ENCODE data around the gene FUT6.

The FUT6 gene

DNA sequence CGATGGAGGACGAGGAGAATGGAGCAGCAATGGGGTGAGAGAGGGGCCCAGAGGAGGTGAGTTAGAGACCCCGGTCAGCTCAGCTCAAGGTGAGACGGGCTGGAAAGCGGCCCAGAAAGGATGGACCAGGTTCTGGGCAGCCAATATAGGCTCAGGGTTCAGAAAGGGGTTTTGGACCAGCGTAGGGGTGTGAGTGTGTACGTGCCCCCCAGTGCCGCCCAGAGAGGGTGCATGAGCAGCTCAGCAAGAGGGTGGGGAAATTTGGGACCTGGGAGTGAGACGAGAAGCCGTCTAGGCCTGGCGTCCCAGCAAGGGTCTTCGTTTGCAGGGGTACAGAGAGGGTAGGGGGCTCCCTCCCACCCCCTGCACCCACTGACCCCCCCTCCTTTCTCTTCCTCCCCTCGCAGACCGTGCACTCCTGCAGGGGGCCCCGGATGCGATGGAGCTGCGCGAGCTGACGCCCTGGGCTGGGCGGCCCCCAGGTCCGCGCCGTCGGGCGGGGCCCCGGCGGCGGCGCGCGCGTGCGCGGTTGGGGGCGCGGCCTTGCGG lies 12.1 kb downstream of the FUT6 start:
- peak overlapping the region; percentile 70 for H3K4me3 ChIP-seq (ENCODE audit: low read length)
- no peaks in the 10 kb centered on the region for H3K9me3 ChIP-seq (ENCODE audit: insufficient read depth, low read length)
- H3K9ac ChIP-seq (ENCODE audit: low read length) = peak overlapping the region; percentile 24; the same call in 1 of the 2 replicates
- no peak overlapping the region for H3K27ac ChIP-seq (ENCODE audit: low read length)
- H4K20me1 ChIP-seq (ENCODE audit: insufficient read depth, low read length) = no peaks in the 10 kb centered on the region
- peak overlapping the region; percentile 34 for H3K4me2 ChIP-seq (ENCODE audit: low read length)
- H3K4me1 ChIP-seq (ENCODE audit: low read length) = peaks cover 11% of the 10 kb centered on the region
- no peaks in the 10 kb centered on the region for H3K79me2 ChIP-seq (ENCODE audit: low read length)
- H3K36me3 ChIP-seq (replicated peaks; ENCODE audit: low read depth, low read length) = no peaks in the 10 kb centered on the region
- TF ChIP-seq EZH2phosphoT487 (IDR thresholded peaks at IDR 0.05; ENCODE audit: low read depth) = no peak
- TF ChIP-seq, protein P1, sequence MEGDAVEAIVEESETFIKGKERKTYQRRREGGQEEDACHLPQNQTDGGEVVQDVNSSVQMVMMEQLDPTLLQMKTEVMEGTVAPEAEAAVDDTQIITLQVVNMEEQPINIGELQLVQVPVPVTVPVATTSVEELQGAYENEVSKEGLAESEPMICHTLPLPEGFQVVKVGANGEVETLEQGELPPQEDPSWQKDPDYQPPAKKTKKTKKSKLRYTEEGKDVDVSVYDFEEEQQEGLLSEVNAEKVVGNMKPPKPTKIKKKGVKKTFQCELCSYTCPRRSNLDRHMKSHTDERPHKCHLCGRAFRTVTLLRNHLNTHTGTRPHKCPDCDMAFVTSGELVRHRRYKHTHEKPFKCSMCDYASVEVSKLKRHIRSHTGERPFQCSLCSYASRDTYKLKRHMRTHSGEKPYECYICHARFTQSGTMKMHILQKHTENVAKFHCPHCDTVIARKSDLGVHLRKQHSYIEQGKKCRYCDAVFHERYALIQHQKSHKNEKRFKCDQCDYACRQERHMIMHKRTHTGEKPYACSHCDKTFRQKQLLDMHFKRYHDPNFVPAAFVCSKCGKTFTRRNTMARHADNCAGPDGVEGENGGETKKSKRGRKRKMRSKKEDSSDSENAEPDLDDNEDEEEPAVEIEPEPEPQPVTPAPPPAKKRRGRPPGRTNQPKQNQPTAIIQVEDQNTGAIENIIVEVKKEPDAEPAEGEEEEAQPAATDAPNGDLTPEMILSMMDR (IDR thresholded peaks at IDR 0.05; ENCODE audit: low read depth, low read length) = no peak
- H3K27me3 ChIP-seq (ENCODE audit: low read depth, low read length) = no peaks in the 10 kb centered on the region
- H2AFZ ChIP-seq (ENCODE audit: low read depth, low read length) = no peak overlapping the region

DNA sequence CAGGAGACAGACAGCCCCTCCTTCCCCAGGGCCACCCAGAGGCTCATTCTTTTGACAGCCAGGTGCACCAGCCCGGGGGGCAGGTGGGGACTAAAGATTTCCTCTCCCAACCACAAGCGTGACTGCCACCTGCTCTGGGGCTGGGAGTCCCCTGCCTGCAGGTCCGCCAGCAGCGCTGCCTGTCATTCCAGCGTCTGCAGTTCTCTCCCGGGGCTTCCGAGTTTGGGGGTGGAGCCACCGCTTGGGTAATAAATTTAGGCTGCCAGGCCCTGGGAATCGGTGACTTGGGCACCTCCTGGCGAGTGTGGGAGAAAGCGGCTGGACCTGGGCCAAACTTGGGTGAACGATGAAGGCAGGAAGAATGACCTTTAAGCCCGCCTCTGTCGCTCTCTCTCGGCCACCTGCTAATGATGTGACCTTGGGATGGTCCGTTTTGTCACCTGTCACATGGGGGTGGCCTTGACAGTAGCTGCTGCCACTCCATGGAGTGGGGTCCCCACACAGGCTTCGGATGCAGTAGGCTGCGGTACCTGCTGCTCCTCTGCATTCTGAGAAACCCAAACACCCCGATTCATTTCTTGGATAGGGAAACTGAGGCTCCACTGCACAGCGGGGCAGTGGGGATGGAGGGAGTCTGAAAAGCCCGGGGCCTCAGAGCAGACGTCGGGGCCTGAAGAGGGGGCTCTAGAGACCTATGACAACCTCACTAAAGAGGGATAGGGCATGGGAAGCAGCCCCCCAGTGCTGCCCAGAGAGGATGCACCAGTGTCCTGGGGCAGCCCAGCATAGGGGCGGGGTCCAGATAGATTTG lies 12.8 kb downstream of the FUT6 start:
- H3K4me3 ChIP-seq (ENCODE audit: low read length) = peak overlapping the region; percentile 70
- H3K27ac ChIP-seq (ENCODE audit: low read length) = no peak overlapping the region
- no peak overlapping the region for H3K9ac ChIP-seq (ENCODE audit: low read length)
- TF ChIP-seq EZH2phosphoT487 (IDR thresholded peaks at IDR 0.05; ENCODE audit: low read depth) = no peak
- TF ChIP-seq, protein P1 (IDR thresholded peaks at IDR 0.05; ENCODE audit: low read depth, low read length) = no peak
- peak overlapping the region; percentile 34 for H3K4me2 ChIP-seq (ENCODE audit: low read length)
- peak overlapping the region; percentile 57 for H2AFZ ChIP-seq (ENCODE audit: low read depth, low read length)
- peaks cover 11% of the 10 kb centered on the region for H3K4me1 ChIP-seq (ENCODE audit: low read length)
- H3K9me3 ChIP-seq (ENCODE audit: insufficient read depth, low read length) = no peaks in the 10 kb centered on the region
- H3K79me2 ChIP-seq (ENCODE audit: low read length) = no peaks in the 10 kb centered on the region
- no peaks in the 10 kb centered on the region for H4K20me1 ChIP-seq (ENCODE audit: insufficient read depth, low read length)
- no peaks in the 10 kb centered on the region for H3K36me3 ChIP-seq (replicated peaks; ENCODE audit: low read depth, low read length)
- H3K27me3 ChIP-seq (ENCODE audit: low read depth, low read length) = no peaks in the 10 kb centered on the region

DNA sequence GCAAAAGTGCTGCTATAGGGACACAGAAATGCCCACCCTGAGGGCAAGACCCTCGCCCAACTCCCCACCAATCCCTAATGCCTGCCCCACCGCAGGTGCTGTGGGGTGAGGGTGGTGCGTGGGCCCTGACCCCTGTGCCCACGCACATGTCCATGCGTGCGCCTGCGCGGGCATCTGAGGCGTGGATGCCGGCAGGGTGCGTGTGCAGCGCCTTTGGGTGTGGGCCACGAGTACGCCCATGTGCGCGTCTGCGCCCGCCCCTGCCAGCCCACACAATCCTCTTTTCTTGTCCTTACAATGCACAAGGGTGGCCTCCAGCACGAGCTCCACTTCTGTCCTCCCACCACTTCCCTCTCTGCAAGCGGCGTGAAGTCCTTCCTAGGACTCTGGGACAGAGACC lies 14.3 kb downstream of the FUT6 start:
- H3K4me1 ChIP-seq (ENCODE audit: low read length) = peaks cover 11% of the 10 kb centered on the region
- H3K9ac ChIP-seq (ENCODE audit: low read length) = no peak overlapping the region
- no peak overlapping the region for H3K27ac ChIP-seq (ENCODE audit: low read length)
- H2AFZ ChIP-seq (ENCODE audit: low read depth, low read length) = no peak overlapping the region
- H3K4me2 ChIP-seq (ENCODE audit: low read length) = no peak overlapping the region
- no peak overlapping the region for H3K4me3 ChIP-seq (ENCODE audit: low read length)
- no peaks in the 10 kb centered on the region for H3K79me2 ChIP-seq (ENCODE audit: low read length)
- H3K36me3 ChIP-seq (replicated peaks; ENCODE audit: low read depth, low read length) = no peaks in the 10 kb centered on the region
- no peaks in the 10 kb centered on the region for H4K20me1 ChIP-seq (ENCODE audit: insufficient read depth, low read length)
- no peak for TF ChIP-seq EZH2phosphoT487 (IDR thresholded peaks at IDR 0.05; ENCODE audit: low read depth)
- TF ChIP-seq, protein P1 (IDR thresholded peaks at IDR 0.05; ENCODE audit: low read depth, low read length) = no peak
- H3K9me3 ChIP-seq (ENCODE audit: insufficient read depth, low read length) = no peaks in the 10 kb centered on the region
- H3K27me3 ChIP-seq (ENCODE audit: low read depth, low read length) = no peaks in the 10 kb centered on the region

DNA sequence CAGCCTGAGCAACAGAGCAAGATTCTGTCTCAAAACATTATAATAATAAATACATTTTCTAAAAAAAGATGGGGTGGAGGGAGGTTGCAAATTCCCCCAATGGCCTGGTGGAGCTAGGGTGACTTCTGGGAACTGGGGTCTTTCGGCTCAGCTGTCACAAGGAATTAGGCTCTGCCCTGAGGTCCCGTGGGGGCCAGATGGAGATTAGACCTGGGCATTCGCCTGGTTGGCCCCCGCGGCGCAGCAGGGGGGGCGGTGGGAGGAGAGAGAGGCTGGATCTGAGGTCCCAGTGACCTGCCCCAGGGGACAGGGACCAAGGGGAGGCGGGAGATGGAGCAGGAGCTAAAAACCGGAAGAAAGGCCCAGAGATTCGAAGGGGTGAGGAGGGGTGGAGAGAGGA lies 14.8 kb downstream of the FUT6 start:
- peaks cover 11% of the 10 kb centered on the region for H3K4me1 ChIP-seq (ENCODE audit: low read length)
- no peak overlapping the region for H3K9ac ChIP-seq (ENCODE audit: low read length)
- H3K4me2 ChIP-seq (ENCODE audit: low read length) = no peak overlapping the region
- H3K27ac ChIP-seq (ENCODE audit: low read length) = no peak overlapping the region
- H3K4me3 ChIP-seq (ENCODE audit: low read length) = no peak overlapping the region
- TF ChIP-seq, protein P1 (IDR thresholded peaks at IDR 0.05; ENCODE audit: low read depth, low read length) = no peak
- no peak for TF ChIP-seq EZH2phosphoT487 (IDR thresholded peaks at IDR 0.05; ENCODE audit: low read depth)
- no peaks in the 10 kb centered on the region for H3K79me2 ChIP-seq (ENCODE audit: low read length)
- no peaks in the 10 kb centered on the region for H3K9me3 ChIP-seq (ENCODE audit: insufficient read depth, low read length)
- no peaks in the 10 kb centered on the region for H4K20me1 ChIP-seq (ENCODE audit: insufficient read depth, low read length)
- no peaks in the 10 kb centered on the region for H3K36me3 ChIP-seq (replicated peaks; ENCODE audit: low read depth, low read length)
- no peak overlapping the region for H2AFZ ChIP-seq (ENCODE audit: low read depth, low read length)
- H3K27me3 ChIP-seq (ENCODE audit: low read depth, low read length) = no peaks in the 10 kb centered on the region
